H1 (cell line): ENCODE data around the gene FAM50B.

Experiments
- BRCA1 ChIP-seq: IDR thresholded peaks from 2 replicates; pipeline ENCODE4 v1.6.1; 2012; ENCODE audit warnings: low read depth, low read length, improper control_type of control experiment
- CEBPB ChIP-seq: IDR thresholded peaks from 2 replicates; pipeline ENCODE4 v1.6.1; 2012; ENCODE audit warnings: low read depth, low read length
- CHD1 ChIP-seq: IDR thresholded peaks from 2 replicates; pipeline ENCODE4 v1.6.1; 2012; ENCODE audit warnings: low read depth, low read length, improper control_type of control experiment
- EGR1 ChIP-seq: IDR thresholded peaks from 2 replicates; pipeline ENCODE4 v1.6.1; 2011; ENCODE audit warnings: low read depth, low read length, borderline replicate concordance
- EP300 ChIP-seq, 2 experiments: IDR thresholded peaks; 1 replicate in 1 of 2; 2 replicates in 1 of 2; pipeline ENCODE4 v1.6.1; 2011 to 2012; ENCODE audit warnings: low read depth in 2 of 2, low read length in 2 of 2, mild to moderate bottlenecking in 2 of 2, borderline replicate concordance in 1 of 2, inconsistent platforms in 1 of 2, moderate library complexity in 1 of 2
- KDM5A ChIP-seq: fragments of 200-600 bp; IDR thresholded peaks from 2 replicates; pipeline ENCODE4 v1.7.1; 2012; ENCODE audit warnings: mild to moderate bottlenecking, low read length, inconsistent platforms, mixed read lengths
- MAFK ChIP-seq: IDR thresholded peaks from 2 replicates; pipeline ENCODE4 v1.6.1; 2012; ENCODE audit warnings: low read depth, mild to moderate bottlenecking, improper control_type of control experiment, low read length
- POLR2AphosphoS5 ChIP-seq: IDR thresholded peaks from 2 replicates; pipeline ENCODE4 v1.6.1; 2011; ENCODE audit warnings: low read depth, low read length
- SP1 ChIP-seq: IDR thresholded peaks from 2 replicates; pipeline ENCODE4 v1.6.1; 2011; ENCODE audit warnings: low read depth, low read length
- SRF ChIP-seq: IDR thresholded peaks from 2 replicates; pipeline ENCODE4 v1.6.1; 2011; ENCODE audit warnings: mild to moderate bottlenecking, low read depth, low read length, moderate library complexity
- TBP ChIP-seq: IDR thresholded peaks from 2 replicates; pipeline ENCODE4 v1.6.1; 2011; ENCODE audit warnings: low read depth, low read length, improper control_type of control experiment
- TF ChIP-seq, protein P1 (sequence below), 3 experiments: IDR thresholded peaks; 1 replicate in 2 of 3; 2 replicates in 1 of 3; pipeline versions ENCODE4 v1.5.1 to v1.6.1; 2011; ENCODE audit warnings: low read length in 3 of 3, mild to moderate bottlenecking in 3 of 3, inconsistent platforms in 2 of 3, low read depth in 1 of 3, moderate library complexity in 1 of 3; ENCODE audit not compliant: insufficient read depth in 1 of 3; ENCODE audit errors: control extremely low read depth in 1 of 3
- TF ChIP-seq, protein P2 (sequence below): IDR thresholded peaks from 2 replicates; pipeline ENCODE4 v1.6.1; 2012; ENCODE audit warnings: inconsistent platforms
- TF ChIP-seq, protein P3 (sequence below): IDR thresholded peaks from 2 replicates; pipeline ENCODE4 v1.6.1; 2011; ENCODE audit warnings: low read length, improper control_type of control experiment

GRCh38 chr6:3898265-3898994 is 49.3 kb downstream of the FAM50B start:
- TF ChIP-seq, protein P1, sequence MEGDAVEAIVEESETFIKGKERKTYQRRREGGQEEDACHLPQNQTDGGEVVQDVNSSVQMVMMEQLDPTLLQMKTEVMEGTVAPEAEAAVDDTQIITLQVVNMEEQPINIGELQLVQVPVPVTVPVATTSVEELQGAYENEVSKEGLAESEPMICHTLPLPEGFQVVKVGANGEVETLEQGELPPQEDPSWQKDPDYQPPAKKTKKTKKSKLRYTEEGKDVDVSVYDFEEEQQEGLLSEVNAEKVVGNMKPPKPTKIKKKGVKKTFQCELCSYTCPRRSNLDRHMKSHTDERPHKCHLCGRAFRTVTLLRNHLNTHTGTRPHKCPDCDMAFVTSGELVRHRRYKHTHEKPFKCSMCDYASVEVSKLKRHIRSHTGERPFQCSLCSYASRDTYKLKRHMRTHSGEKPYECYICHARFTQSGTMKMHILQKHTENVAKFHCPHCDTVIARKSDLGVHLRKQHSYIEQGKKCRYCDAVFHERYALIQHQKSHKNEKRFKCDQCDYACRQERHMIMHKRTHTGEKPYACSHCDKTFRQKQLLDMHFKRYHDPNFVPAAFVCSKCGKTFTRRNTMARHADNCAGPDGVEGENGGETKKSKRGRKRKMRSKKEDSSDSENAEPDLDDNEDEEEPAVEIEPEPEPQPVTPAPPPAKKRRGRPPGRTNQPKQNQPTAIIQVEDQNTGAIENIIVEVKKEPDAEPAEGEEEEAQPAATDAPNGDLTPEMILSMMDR (IDR thresholded peaks at IDR 0.05; ENCODE audit: control extremely low read depth in 1 of 3, insufficient read depth in 1 of 3, low read depth in 1 of 3, low read length in 3 of 3): no peak
- no peak for TF ChIP-seq CHD1
- TF ChIP-seq, protein P2, sequence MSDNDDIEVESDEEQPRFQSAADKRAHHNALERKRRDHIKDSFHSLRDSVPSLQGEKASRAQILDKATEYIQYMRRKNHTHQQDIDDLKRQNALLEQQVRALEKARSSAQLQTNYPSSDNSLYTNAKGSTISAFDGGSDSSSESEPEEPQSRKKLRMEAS: no peak
- no peak for TF ChIP-seq KDM5A
- TF ChIP-seq EP300 (IDR thresholded peaks at IDR 0.05; ENCODE audit: borderline replicate concordance in 1 of 2, low read depth in 2 of 2, low read length in 2 of 2): no peak
- no peak for TF ChIP-seq BRCA1
- no peak for TF ChIP-seq SRF
- no peak for TF ChIP-seq SP1
- TF ChIP-seq EGR1: no peak
- no peak for TF ChIP-seq CEBPB
- TF ChIP-seq MAFK: no peak
- no peak for TF ChIP-seq POLR2AphosphoS5
- TF ChIP-seq, protein P3, sequence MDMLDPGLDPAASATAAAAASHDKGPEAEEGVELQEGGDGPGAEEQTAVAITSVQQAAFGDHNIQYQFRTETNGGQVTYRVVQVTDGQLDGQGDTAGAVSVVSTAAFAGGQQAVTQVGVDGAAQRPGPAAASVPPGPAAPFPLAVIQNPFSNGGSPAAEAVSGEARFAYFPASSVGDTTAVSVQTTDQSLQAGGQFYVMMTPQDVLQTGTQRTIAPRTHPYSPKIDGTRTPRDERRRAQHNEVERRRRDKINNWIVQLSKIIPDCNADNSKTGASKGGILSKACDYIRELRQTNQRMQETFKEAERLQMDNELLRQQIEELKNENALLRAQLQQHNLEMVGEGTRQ: no peak
- TF ChIP-seq TBP: no peak
